ENCODE results near the gene KRTAP5-7. TPM values are rescaled to one million over a fixed set of nuclear protein-coding genes. Genes with fewer than 3 reads are reported as not detected.

The KRTAP5-7 gene
- total and polyA plus RNA-seq, 2 of the 8 experiments (the other 6 are each of a cell fraction or from before 2014, with no cell fraction given) = not detected

DNA sequence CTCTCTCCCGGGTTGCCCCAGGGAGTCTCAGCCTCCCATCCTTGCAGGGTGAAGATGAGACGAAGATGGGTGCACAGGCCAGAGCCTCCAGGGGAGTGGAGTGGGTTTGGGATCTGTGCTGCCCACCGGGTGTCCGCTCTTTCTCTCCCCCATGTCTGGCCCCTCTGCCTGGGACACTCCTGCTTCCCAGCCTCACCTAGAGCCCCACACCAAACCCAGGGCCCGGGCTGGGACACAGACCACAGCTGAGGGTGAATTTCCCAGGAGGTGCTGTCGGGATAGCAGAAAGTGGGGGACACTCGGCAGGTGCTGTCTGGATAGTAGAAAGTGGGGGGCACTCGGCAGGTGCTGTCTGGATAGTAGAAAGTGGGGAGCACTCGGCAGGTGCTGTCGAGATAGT lies 25.0 kb upstream of the KRTAP5-7 start (continued):
- no peak for TF ChIP-seq FOSL1 (IDR thresholded peaks at IDR 0.05; ENCODE audit: insufficient read depth, low read depth, low read length)
- no peak for TF ChIP-seq HDAC2 (IDR thresholded peaks at IDR 0.05; ENCODE audit: borderline replicate concordance in 1 of 2, low read depth in 2 of 2, low read length in 2 of 2)
- TF ChIP-seq, protein P1, sequence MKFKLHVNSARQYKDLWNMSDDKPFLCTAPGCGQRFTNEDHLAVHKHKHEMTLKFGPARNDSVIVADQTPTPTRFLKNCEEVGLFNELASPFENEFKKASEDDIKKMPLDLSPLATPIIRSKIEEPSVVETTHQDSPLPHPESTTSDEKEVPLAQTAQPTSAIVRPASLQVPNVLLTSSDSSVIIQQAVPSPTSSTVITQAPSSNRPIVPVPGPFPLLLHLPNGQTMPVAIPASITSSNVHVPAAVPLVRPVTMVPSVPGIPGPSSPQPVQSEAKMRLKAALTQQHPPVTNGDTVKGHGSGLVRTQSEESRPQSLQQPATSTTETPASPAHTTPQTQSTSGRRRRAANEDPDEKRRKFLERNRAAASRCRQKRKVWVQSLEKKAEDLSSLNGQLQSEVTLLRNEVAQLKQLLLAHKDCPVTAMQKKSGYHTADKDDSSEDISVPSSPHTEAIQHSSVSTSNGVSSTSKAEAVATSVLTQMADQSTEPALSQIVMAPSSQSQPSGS (IDR thresholded peaks at IDR 0.05; ENCODE audit: low read length) = no peak
- TF ChIP-seq JUN (IDR thresholded peaks at IDR 0.05; ENCODE audit: low read depth, low read length) = no peak
- TF ChIP-seq GTF2F1 (IDR thresholded peaks at IDR 0.05; ENCODE audit: borderline replicate concordance, low read depth, low read length) = no peak
- TF ChIP-seq RNF2 (IDR thresholded peaks at IDR 0.05; ENCODE audit: borderline replicate concordance, low read depth, low read length, missing control alignments, poor library complexity, severe bottlenecking) = no peak
